Tongue (tissue), 2 donors: ENCODE measurements around the gene NEK1. TPM values are rescaled to one million over a fixed set of nuclear protein-coding genes. Genes with fewer than 3 reads are reported as not detected.

Experiments
- DNase-seq: peaks from one replicate; pipeline ENCODE4 v3.0.0-alpha.2; 2015
- total RNA-seq: library from RNA; depleted of rRNA; stranded (reverse); fragments of >200 nt; gene quantifications from one replicate; pipeline ENCODE4 v1.2.3, GENCODE V29; 2014

Gene NEK1, protein sequence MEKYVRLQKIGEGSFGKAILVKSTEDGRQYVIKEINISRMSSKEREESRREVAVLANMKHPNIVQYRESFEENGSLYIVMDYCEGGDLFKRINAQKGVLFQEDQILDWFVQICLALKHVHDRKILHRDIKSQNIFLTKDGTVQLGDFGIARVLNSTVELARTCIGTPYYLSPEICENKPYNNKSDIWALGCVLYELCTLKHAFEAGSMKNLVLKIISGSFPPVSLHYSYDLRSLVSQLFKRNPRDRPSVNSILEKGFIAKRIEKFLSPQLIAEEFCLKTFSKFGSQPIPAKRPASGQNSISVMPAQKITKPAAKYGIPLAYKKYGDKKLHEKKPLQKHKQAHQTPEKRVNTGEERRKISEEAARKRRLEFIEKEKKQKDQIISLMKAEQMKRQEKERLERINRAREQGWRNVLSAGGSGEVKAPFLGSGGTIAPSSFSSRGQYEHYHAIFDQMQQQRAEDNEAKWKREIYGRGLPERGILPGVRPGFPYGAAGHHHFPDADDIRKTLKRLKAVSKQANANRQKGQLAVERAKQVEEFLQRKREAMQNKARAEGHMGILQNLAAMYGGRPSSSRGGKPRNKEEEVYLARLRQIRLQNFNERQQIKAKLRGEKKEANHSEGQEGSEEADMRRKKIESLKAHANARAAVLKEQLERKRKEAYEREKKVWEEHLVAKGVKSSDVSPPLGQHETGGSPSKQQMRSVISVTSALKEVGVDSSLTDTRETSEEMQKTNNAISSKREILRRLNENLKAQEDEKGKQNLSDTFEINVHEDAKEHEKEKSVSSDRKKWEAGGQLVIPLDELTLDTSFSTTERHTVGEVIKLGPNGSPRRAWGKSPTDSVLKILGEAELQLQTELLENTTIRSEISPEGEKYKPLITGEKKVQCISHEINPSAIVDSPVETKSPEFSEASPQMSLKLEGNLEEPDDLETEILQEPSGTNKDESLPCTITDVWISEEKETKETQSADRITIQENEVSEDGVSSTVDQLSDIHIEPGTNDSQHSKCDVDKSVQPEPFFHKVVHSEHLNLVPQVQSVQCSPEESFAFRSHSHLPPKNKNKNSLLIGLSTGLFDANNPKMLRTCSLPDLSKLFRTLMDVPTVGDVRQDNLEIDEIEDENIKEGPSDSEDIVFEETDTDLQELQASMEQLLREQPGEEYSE (N-terminal part only)
- total RNA-seq, result 16.6 TPM

DNA sequence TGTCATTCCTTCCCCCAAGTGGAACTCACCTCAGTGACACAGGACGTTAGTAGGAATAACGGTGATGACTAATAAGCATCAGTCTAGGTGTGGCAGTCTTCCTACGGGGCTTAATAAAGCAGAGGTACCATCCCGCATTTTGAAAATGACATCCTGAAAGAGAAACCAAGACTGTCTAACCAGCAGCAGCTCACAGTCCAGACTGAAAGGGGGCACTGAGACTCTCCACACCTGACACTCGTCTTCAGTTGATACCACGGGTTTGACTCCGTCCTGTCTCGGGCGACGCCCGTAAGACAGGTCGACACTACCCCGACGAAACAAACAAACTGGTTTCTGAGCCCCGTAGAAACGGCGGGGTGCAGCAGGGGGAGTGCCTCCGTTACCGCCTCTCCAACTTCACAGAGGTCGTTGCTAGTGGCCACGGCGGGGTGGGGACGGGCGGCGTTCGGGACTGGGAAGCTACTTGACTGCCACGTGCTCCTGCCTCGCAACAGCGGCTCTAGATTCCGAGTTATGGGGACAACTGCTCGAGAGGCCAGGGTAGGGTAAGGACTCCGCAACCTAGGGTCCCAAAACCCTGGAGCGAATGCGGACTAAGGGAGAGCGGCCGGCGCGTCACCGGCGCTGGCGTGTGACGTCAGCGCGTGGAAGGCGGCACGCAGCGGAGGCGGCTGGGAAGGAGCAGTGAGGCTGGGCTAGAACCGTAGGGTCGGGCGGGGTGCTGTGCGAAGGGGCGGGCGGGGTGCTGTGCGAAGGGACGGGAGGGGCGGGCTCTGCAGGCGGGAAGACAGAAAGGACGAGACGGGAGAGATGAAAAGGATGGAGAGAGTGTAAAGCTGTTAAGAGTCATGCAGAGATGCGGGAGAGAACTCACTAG, at the start of gene NEK1:
Gene NEK1, minus strand, starts transcription at position 593 of the 880 bp plus-strand sequence. CDS start 9,953 bp downstream, outside the sequence.
- DNase-seq, result peak; percentile 96

DNA sequence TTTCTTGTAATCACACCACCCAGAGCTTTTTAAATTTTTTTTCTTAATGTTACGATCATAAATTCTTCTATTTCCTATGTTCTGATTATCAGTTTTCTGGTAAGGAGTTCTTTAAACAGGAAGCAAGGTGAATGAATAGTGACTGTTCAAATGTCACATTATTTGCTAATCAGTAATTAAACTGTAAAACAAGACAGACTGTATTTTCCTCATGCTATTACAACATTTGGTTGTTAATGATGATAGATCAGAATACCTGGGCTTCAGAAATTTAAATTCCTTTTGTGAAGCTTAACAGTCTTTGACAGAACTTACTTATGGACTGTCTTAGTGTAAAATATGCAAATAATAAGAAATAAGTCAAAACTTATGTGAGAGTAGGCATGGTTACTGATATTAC, 49.4 kb upstream of the NEK1 start:
- no peak for DNase-seq

DNA sequence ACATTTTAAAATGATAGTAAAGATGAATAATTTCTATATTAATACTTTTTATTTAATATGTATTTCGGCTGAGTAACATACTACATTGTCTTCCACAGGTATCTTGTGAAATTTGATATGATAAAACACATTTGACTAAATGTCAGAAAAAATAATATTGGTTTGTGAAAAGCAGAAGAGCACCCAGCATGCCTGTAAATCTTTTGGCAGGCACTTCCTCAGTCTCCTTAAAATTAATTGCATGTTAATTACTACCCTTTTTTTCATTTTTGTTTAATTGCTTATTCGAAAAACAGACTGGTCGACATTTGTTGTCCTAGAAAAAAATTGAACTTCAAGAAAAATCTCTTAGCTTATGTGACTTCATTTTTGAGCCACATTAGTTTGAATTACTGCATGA, 48.5 kb upstream of the NEK1 start:
- DNase-seq, result no peak

DNA sequence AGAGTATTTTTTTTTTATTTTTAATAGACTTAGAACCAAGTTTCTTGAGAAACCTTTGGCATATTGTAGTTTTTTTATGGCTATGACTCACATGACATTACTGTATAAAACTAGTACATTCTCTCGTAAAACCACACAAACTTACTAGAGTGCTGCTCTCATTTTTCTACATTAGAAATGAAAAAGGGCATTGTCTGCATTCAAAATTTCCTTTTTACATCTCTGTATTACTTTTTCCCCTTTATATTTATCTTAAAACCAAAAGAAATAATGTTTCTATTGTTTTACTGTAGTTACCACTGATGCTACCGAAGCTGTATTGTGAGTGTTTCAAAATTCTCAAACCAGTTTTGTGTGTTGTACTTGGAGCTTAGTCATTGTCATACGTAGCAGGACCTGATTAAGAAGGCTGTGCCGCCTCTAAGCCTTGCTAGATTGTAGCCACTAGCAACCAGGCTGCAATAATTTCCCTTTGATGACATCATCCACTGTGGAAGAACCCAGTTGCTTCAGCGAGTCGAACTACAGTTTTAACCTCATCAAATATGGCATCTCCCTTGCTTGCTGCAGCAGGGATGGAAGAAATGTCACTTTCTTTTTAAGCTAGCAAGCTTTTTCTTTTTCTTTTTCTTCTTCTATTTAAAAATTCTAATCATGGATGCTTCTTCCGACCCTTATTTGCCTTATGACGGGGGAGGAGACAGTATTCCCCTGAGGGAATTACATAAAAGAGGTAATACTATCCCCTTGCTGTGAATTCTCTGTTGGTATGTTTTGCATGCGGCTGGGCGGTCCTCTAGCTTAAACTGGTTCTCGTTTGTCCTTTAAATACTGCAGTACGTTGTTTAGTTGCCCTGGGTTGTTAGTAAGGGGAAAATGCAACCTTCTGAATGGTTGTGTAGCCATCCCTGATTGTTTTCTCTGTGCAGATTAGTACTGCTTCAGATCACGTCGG, 47.6 kb upstream of the NEK1 start:
- DNase-seq, result peak; percentile 92

DNA sequence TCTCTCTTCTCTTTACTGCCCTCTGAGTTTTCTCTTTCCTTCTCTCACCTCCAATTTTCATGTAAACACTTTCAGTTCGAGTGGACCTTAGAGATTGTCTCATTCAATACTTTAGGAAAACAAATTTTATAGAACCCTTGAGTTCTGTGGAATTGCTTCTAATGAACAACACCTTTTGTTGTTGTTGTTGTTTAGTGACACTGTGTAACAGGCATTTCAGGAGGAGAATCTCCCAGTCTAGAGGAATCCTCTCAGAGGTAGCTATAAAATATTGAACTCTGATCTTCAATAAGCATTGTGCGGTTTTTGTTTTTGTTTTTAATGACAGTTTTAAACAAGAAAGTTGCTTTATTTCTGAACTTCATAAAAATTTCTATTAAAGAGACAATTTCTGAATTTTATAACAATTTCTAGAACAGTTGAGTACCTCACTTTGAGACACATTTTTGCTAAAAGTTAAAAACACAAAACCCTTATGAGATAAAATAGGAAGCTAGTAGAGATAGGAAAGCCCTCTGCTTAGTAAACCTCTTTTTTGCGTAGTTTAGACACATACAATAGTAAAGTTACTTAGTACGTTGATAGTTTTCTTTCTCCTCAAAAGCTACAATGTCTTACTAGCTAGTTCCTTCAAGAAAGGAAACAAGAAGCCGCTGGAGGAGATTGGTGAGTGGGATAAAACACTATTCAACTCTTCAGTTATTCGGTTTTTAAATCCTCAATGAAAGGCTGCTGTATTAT, 46.8 kb upstream of the NEK1 start:
- DNase-seq, result no peak

DNA sequence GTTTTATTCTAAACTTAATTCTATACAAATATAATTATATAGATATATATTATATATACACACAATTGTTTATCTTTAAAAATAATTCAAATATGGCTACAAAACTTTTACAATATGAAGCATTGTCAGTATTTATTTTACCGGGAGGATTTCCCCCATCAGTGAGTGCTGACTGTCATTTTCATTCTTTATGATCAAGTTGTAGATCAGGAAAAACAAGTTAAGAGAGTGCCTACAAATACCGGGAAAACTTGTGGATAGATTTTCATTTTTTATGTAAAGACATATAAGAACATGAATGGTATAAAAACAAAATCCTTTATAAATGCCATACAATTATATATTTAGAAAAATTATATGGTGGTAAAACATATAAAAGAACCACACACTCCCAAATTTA, 45.8 kb upstream of the NEK1 start:
- DNase-seq, result no peak

DNA sequence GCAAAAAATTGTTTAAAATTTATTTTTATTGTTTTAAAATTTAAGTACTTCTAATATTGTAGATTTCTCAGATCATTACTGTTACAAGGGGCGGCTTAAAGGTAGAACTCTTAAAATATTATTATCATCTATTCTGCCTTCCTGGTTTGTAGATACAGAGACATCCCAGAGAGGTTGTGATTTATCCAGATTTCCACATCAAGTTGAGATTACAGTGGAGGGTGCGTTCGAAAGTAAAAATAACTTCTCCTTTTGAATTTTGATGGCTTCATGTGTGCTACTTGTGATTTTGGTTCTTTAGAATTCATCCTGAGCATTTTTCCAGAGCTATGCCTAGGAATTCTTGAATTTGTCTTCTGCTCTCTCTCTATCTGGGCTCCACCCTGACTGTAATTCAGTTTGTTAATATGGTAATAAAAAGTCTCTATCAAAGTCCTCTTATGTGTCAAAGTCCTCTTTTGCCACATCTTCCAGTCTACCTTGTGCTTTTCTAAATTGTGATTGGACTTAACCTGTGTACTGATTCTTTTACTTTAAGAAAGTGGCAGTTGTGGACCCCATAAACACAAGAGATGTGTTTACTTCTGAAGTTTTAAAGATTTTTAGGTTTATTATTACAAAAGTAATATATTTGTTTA, 45.2 kb upstream of the NEK1 start:
- DNase-seq, result no peak

DNA sequence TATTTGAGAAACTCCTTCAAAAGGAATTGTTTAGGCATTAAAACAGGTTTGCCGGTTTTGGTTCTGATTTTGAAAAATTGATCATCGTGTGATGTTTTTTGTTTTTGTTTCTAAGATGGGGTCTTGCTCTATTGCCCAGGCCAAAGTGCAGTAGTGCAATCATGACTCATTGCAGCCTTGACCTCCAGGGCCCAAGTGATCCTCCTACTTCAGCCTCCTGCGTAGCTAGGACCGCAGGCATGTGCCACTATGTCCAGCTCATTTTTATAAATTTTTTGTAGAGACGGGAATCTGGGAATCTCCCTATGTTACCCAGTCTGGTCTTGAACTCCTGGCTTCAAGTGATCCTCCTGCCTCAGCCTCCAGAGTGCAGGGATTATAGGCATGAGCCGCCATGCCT, 43.0 kb upstream of the NEK1 start:
- no peak for DNase-seq

DNA sequence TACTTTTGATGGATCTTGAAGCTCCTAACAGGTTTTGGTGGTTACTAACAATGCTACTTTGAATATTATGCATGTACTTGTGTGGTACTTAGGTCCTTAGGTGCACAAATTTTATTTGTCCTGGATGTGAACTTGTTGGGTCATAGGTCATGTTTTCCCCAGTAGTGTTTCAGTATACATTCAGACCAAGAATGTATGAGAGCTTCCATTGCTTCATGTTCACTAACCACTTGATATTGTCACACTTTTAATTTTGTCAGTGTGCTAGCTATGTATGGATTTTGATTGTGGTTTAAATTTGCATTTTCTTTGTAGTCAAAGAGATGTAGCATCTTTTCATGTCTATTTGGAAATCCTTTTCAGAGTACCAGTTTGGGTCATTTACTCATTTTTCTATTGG, 40.2 kb upstream of the NEK1 start:
- no peak for DNase-seq

DNA sequence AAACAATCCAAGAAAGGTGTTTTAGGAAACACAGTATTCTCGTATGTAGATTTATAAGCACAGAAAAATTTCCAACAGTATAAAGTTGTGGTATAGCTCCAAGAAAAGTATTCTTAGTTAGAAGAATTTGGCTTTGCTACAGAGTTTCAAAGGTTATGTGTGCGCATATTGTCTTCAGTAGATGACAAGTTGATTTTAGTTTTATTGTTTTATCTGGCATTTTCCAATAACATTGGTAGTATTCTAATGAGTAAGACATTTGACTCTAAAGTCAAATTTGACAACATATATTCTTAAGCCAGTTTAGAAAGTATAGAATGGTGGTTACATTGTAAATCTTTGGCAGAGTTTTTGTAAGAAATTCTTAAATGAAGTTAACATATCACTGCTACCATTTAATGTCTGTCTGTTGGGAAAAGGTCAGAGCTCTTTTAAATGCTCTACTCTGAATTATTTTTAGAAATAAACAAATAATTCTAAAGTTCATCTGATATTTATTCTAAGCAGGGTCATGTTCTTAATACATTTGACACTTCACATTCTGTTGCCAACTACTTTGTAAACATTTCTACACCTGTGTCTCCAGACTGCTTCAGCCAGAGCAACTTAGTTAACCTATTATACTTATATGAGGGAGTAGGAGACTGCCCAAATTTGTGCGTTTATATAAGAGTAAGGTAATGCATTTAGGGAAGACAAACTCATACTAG, 38.0 kb upstream of the NEK1 start:
- DNase-seq, result no peak

DNA sequence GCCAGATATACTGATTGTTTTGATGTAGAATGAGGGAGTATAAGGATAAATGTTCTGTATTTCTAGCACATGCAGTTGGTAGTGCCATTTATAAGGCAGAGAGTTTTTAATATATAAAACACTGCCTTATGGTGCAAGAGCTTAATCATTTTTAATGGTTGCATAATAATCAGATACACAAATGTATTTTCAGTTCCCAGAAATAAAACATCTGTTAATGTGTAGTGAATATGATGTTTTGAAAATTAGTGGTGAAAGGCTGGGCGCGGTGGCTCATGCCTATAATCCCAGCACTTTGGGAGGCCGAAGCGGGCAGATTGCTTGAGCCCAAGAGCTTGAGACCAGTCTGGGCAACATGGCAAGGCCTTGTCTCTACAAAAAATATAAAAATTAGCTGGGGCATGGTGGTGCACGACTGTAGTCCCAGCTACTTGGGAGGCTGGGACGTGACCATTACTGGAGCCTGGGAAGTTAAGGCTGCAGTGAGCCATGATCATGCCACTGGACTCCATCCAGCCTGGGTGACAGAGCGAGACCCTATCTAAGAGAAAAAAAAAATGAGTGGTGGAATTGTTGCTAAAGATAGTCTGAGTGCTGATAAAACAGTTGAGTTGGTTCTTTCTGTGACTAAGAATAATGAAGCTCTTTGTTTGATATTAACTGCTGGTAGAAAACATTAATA, 37.3 kb upstream of the NEK1 start:
- no peak for DNase-seq

DNA sequence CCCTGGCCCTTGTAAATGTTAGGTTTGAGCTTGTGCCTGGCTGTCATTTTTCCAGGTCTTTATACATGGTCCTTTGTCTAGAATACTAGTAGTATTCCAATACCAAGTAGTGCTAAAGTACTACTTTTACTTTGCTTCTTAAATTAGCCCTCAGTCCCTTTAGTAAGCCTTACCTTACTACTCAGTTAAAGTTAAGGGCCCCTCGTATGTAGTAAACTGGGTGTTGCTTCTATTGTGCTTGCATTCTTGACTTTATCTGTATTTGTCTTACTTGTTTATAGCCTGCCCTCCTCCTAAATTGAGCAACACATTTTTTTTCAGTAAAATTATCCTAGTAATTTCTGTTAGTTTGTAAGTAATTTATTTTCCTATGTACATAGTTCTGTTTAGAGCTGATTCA, 33.2 kb upstream of the NEK1 start:
- DNase-seq, result no peak

DNA sequence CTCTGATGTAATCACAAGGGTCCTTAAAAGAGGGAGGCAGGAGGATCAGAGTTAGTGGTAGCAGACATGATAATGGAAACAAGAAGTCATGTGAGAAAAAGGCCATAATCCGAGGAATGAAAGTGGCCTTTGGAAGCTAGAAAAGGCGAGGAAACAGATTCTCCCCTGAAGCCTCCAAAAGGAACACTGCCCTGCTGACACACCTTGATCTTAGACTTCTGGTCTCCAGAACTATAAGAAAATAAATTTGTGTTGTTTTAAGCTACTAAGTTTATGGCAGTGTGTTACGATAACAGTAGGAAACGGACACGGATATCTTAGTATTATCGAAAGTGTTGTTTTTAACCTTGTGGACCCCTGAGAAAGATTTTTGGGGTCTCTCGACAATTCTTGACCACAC, 32.4 kb upstream of the NEK1 start:
- no peak for DNase-seq

DNA sequence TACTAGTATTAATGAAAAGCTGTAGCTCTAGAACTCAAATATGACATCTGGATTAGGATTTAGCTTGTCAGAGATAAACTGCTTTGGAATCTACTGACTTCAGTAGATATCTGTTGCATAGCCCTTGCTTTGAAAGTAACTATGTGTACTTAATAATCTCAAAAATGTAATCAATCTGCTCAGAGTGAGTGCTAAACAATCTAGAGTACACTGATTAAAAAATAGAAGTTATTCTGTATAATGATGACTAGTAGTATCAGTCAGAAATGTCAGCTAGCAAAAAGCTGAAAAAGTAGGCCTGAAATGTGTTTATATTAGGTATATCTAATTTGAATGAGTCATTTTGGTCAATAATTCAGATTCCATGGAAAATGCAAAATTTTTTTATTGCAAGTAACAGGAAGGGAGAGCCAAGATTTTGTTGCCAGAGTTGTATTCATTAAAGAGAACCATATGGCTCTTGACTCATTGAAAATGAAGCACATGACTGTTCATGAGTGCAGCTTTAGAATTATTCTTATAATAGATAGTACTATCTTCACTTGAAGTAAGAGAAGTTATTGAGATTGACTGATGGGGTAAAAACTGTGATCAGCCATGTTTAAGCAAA, 28.0 kb upstream of the NEK1 start:
- DNase-seq, result no peak

DNA sequence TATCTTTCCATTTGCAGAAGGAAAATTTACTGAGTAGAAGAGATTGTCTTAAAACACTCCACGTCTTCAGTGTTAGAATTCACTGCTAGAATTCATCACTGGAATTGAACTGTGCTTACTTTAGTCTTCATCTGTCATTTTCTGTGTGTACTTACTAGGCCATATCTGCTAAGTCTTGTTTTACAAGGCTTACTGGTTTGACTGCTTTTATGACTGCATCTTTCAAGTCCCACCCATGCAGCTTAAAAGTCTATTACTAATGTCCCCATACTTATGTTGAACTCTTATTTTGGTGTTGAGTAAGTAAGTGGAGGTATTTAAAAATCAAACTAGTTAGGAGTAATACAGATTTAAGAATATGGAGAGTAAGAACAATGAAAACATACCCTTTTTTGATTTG, 22.6 kb upstream of the NEK1 start:
- peak; percentile 67 for DNase-seq

DNA sequence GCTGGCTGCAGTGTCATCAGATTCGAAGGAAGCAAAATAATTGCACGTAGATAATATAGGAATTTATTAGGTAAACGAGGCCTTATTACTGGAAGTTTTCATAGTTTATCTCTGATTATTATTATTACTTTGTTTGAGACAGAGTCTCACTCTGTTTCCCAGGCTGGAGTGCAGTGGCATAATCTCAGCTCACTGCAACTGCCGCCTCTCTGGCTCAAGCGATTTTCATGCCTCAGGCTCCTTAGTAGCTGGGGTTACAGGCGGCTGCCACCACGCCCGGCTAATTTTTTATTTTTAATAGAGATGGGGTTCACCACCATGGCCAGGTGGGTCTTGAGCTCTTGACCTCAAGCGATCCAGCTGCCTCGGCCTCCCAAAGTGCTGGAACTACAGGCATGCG, 20.5 kb upstream of the NEK1 start:
- no peak for DNase-seq

DNA sequence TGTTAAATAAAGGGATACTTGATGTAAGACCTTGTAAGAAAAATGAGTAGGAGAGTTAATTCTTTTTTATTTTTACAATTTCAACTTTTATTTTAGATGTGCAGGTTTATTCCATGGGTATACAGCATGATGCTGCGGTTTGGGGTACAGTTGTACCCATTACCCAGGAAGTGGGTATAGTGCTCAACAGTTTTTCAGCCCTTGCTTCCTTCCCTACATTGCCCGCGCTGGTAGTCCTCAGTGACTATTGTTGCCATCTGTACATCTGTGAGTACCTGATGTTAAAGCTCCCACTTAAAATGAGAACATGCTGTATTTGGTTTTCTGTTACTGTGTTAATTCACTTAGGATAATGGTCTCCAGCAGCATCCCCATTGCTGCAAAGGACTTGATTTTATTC, 17.7 kb upstream of the NEK1 start:
- DNase-seq, result no peak

DNA sequence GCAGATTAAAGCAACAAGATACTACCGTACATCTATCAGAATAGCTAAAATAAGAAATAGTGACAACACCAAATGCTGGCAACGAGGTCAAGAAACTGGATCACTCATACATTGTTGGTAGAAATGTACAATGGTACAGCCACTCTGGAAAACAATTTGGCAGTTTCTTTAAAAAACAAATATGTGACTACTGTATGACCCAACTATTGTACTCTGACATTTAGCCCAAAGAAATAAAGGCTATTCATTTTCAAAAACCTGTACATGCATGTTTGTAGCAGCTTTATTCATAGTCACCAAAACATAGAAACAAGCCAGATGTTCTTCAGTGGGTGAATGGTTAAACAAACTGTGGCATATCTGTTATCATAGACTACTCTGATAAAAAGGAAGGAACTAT, 16.2 kb upstream of the NEK1 start:
- DNase-seq, result no peak
